Measurements from ENCODE around the gene ACADL.

DNA sequence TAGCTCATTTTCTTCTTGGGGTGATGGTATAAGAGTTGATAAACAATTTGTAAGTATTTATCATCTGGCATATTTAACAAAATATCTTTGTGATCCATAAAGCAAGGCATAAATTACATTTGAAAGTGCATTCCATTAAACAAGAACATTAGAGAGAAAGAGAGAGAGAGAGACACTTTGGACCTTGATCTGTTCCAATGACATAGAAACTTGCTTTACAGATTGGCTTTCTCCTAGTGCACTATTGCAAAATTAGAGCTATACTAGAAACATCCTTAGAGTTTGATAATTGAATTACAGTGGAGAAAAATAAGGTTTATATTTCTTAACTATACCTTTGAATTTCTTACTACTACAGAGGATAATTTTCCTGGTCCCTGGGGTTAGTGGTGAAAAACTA, 5.7 kb upstream of the ACADL start:
- TF ChIP-seq, protein P1, sequence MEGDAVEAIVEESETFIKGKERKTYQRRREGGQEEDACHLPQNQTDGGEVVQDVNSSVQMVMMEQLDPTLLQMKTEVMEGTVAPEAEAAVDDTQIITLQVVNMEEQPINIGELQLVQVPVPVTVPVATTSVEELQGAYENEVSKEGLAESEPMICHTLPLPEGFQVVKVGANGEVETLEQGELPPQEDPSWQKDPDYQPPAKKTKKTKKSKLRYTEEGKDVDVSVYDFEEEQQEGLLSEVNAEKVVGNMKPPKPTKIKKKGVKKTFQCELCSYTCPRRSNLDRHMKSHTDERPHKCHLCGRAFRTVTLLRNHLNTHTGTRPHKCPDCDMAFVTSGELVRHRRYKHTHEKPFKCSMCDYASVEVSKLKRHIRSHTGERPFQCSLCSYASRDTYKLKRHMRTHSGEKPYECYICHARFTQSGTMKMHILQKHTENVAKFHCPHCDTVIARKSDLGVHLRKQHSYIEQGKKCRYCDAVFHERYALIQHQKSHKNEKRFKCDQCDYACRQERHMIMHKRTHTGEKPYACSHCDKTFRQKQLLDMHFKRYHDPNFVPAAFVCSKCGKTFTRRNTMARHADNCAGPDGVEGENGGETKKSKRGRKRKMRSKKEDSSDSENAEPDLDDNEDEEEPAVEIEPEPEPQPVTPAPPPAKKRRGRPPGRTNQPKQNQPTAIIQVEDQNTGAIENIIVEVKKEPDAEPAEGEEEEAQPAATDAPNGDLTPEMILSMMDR (IDR thresholded peaks at IDR 0.05; ENCODE audit: control extremely low read depth in 1 of 3, insufficient read depth in 1 of 3, low read depth in 1 of 3, low read length in 3 of 3) = no peak
- TF ChIP-seq EZH2 (IDR thresholded peaks at IDR 0.05; ENCODE audit: low read depth, low read length, severe bottlenecking) (no peak), SP1 (IDR thresholded peaks at IDR 0.05; ENCODE audit: low read depth, low read length) (no peak), TCF12 (IDR thresholded peaks at IDR 0.05; ENCODE audit: low read depth, low read length) (no peak), CHD1 (IDR thresholded peaks at IDR 0.05; ENCODE audit: low read depth, low read length) (no peak), NANOG (IDR thresholded peaks at IDR 0.05; ENCODE audit: insufficient read depth, low read depth, low read length, poor library complexity, severe bottlenecking) (no peak), EGR1 (IDR thresholded peaks at IDR 0.05; ENCODE audit: borderline replicate concordance, low read depth, low read length) (no peak), RFX5 (IDR thresholded peaks at IDR 0.05; ENCODE audit: borderline replicate concordance, low read depth, low read length) (no peak)
- TF ChIP-seq, protein P2, sequence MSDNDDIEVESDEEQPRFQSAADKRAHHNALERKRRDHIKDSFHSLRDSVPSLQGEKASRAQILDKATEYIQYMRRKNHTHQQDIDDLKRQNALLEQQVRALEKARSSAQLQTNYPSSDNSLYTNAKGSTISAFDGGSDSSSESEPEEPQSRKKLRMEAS (IDR thresholded peaks at IDR 0.05) = no peak
- TF ChIP-seq, protein P3, sequence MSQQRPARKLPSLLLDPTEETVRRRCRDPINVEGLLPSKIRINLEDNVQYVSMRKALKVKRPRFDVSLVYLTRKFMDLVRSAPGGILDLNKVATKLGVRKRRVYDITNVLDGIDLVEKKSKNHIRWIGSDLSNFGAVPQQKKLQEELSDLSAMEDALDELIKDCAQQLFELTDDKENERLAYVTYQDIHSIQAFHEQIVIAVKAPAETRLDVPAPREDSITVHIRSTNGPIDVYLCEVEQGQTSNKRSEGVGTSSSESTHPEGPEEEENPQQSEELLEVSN (IDR thresholded peaks at IDR 0.05) = no peak
- TF ChIP-seq, protein P4, sequence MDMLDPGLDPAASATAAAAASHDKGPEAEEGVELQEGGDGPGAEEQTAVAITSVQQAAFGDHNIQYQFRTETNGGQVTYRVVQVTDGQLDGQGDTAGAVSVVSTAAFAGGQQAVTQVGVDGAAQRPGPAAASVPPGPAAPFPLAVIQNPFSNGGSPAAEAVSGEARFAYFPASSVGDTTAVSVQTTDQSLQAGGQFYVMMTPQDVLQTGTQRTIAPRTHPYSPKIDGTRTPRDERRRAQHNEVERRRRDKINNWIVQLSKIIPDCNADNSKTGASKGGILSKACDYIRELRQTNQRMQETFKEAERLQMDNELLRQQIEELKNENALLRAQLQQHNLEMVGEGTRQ (IDR thresholded peaks at IDR 0.05; ENCODE audit: low read length) = no peak

All from H1 (cell line).